ENCODE data around the gene FAM168A. TPM values are rescaled to one million over a fixed set of nuclear protein-coding genes. Genes with fewer than 3 reads are reported as not detected.

FAM168A gene
- total RNA-seq, 1 donor from 2014 or later: 52.2 TPM

GRCh38 chr11:73423506-73423905, 174.4 kb downstream of the FAM168A start:
- Mint-ChIP-seq H3K4me3 (ENCODE audit: unreplicated experiment) (no peak overlapping the region), H3K9me3 (ENCODE audit: unreplicated experiment) (no peaks in the 10 kb centered on the region), H3K27me3 (ENCODE audit: unreplicated experiment) (no peaks in the 10 kb centered on the region), H3K27ac (ENCODE audit: unreplicated experiment) (no peak overlapping the region), H3K4me1 (ENCODE audit: unreplicated experiment) (peaks cover 11% of the 10 kb centered on the region), H3K36me3 (ENCODE audit: unreplicated experiment) (peaks cover 4% of the 10 kb centered on the region)
- DNase-seq (ENCODE audit: extremely low spot score, unreplicated experiment): no peak
- TF ChIP-seq CTCF (IDR thresholded peaks at IDR 0.05): no peak

- no peak for TF ChIP-seq CTCF (IDR thresholded peaks at IDR 0.05)
- peaks cover 11% of the 10 kb centered on the region for H3K4me1 Mint-ChIP-seq (ENCODE audit: unreplicated experiment)
- no peak overlapping the region for H3K4me3 Mint-ChIP-seq (ENCODE audit: unreplicated experiment)
- H3K27me3 Mint-ChIP-seq (ENCODE audit: unreplicated experiment): no peaks in the 10 kb centered on the region
- no peak overlapping the region for H3K27ac Mint-ChIP-seq (ENCODE audit: unreplicated experiment)
- peaks cover 11% of the 10 kb centered on the region for H3K36me3 Mint-ChIP-seq (ENCODE audit: unreplicated experiment)
- no peaks in the 10 kb centered on the region for H3K9me3 Mint-ChIP-seq (ENCODE audit: unreplicated experiment)
- DNase-seq (ENCODE audit: extremely low spot score, unreplicated experiment): no peak
Measured at GRCh38 chr11:73422886-73423285, 175.0 kb downstream of the FAM168A start.

- Mint-ChIP-seq H3K27me3 (ENCODE audit: unreplicated experiment) (no peaks in the 10 kb centered on the region), H3K27ac (ENCODE audit: unreplicated experiment) (no peak overlapping the region), H3K4me1 (ENCODE audit: unreplicated experiment) (peaks cover 17% of the 10 kb centered on the region), H3K4me3 (ENCODE audit: unreplicated experiment) (no peak overlapping the region), H3K36me3 (ENCODE audit: unreplicated experiment) (peaks cover 16% of the 10 kb centered on the region), H3K9me3 (ENCODE audit: unreplicated experiment) (no peaks in the 10 kb centered on the region)
- no peak for TF ChIP-seq CTCF (IDR thresholded peaks at IDR 0.05)
- no peak for DNase-seq (ENCODE audit: extremely low spot score, unreplicated experiment)
Measured at GRCh38 chr11:73420136-73420535, 177.8 kb downstream of the FAM168A start.

- DNase-seq (ENCODE audit: extremely low spot score, unreplicated experiment): no peak
- no peak for TF ChIP-seq CTCF (IDR thresholded peaks at IDR 0.05)
- H3K27ac Mint-ChIP-seq (ENCODE audit: unreplicated experiment): no peak overlapping the region
- no peaks in the 10 kb centered on the region for H3K9me3 Mint-ChIP-seq (ENCODE audit: unreplicated experiment)
- H3K36me3 Mint-ChIP-seq (ENCODE audit: unreplicated experiment): peaks cover 21% of the 10 kb centered on the region
- peaks cover 35% of the 10 kb centered on the region for H3K4me1 Mint-ChIP-seq (ENCODE audit: unreplicated experiment)
- no peaks in the 10 kb centered on the region for H3K27me3 Mint-ChIP-seq (ENCODE audit: unreplicated experiment)
- H3K4me3 Mint-ChIP-seq (ENCODE audit: unreplicated experiment): no peak overlapping the region
Measured at GRCh38 chr11:73416786-73417185, 181.1 kb downstream of the FAM168A start.

- no peak overlapping the region for H3K4me3 Mint-ChIP-seq (ENCODE audit: unreplicated experiment)
- H3K9me3 Mint-ChIP-seq (ENCODE audit: unreplicated experiment): no peaks in the 10 kb centered on the region
- H3K4me1 Mint-ChIP-seq (ENCODE audit: unreplicated experiment): peaks cover 38% of the 10 kb centered on the region
- peak overlapping the region; percentile 71 for H3K27ac Mint-ChIP-seq (ENCODE audit: unreplicated experiment)
- DNase-seq (ENCODE audit: extremely low spot score, unreplicated experiment): no peak
- TF ChIP-seq CTCF (IDR thresholded peaks at IDR 0.05): no peak
- peaks cover 22% of the 10 kb centered on the region for H3K36me3 Mint-ChIP-seq (ENCODE audit: unreplicated experiment)
- H3K27me3 Mint-ChIP-seq (ENCODE audit: unreplicated experiment): no peaks in the 10 kb centered on the region
Measured at GRCh38 chr11:73415854-73416615, 181.9 kb downstream of the FAM168A start.

All from osteocyte (in vitro differentiated cells).